ENCODE measurements around the gene PXDN.
"Not testable (repeated sequence)": the region's sequence is repeated elsewhere in the genome, so short reads cannot be mapped to it uniquely, and the experiment has no call there.

Gene PXDN

GRCh38 chr2:1773883-1774282, 29.6 kb upstream of the PXDN start:
- DNase-seq (ENCODE audit: low read depth), result no peak

DNA sequence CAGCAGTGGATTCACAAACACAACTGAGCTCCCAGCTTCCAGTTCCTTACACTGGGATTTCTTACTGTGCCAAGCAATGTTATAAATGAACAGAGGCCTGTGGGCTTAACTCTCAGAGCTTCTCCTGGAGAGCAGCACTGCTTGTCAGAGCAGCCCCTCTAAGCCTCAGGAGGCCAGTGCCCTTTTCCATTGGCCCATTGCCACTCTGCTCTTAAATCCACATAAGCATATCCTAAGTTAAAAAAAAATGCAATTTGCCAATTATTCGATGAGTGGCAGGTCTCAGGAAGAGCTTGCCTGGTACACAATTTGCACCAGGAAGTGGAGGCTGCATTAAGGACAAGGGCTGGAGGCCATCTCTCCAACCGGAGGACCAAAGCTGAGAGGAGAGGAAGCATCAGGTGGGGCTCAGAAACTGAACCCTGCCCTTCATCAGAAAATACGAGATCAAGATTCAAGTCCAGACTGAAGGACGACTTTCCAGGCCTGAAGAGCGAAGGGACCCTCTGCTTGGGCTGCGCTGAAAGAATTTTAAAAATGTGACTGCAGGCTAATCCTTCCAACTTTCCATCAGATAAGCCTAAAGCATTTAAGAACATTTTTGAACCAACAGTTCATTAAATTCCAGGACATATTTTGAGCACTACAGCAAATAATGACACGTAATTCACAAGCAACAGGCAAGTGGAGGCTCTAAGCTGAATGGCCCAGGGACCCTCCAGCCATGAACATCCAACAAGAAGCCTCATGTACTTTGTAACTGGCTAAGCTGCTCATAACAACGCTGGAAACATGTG, 28.4 kb upstream of the PXDN start:
- DNase-seq (ENCODE audit: low read depth), result no peak

GRCh38 chr2:1771626-1772280, 27.4 kb upstream of the PXDN start:
- no peak for DNase-seq (ENCODE audit: low read depth)

GRCh38 chr2:1770566-1771380, 26.5 kb upstream of the PXDN start:
- no peak for DNase-seq (ENCODE audit: low read depth)

GRCh38 chr2:1769703-1770422, 25.5 kb upstream of the PXDN start:
- DNase-seq (ENCODE audit: low read depth), result no peak

GRCh38 chr2:1767939-1768691, 23.8 kb upstream of the PXDN start:
- no peak for DNase-seq (ENCODE audit: low read depth)

DNA sequence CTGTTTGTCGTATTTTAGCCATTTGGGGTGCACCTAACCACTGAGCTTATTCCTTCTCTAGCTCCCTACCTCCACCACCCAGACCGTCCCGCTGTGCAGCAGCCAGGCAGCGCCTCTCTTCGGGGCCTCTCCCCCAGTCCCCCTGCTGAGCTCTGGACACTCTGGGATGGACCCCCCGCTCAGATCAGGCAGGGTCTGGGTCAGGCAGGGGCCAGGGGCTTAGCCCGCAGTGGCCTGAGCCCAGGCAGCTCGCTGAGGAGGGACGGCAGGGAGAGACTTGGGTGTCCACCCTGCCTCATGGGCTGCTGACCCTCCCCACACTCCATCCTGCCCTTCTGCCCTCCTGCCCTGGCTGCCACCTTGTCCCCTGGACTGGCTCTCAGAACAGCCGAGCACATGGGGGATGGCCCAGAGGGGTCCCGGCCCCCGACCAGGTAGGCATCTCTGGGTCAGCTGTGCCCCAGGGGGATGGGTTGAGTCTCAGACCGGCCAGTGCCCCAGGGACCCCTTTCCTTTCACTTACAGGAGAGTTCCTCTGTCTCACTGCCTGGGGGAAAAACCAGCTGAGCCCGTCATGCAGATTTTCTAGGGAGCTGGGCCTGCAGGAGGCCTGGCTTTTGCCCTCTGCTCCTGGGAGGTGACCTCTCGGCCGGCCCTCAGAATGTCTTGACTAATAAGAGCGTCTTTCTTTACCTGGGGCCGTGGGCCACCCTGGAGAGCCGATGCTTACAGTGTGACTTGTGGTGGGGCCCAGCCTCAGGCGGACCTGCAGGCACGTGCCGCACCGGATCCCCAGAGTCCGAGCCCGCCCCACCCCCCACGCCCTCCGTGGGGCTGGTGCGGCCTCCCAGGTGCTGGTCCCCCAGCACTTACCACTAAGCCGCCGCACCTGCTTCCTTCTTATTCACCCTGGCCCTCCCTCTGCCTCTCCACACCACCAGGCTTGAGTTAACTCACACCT, 22.8 kb upstream of the PXDN start:
- DNase-seq (ENCODE audit: low read depth), result no peak

- no peak for DNase-seq (ENCODE audit: low read depth)
These were observed 22.1 kb upstream of the PXDN start for GRCh38 chr2:1766425-1766824.

DNA sequence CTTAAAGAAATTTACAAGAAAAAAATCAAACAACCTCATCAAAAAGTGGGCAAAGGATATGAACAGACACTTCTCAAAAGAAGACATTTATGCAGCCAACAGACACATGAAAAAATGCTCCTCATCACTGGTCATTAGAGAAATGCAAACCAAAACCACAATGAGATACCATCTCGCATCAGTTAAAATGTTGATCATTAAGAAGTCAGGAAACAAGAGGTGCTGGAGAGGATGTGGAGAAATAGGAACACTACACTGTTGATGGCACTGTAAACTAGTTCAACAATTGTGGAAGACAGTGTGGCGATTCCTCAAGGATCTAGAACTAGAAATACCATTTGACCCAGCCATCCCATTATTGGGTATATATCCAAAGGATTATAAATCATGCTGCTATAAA, 20.9 kb upstream of the PXDN start:
- DNase-seq (ENCODE audit: low read depth), result not testable (repeated sequence)

GRCh38 chr2:1759611-1759930, 15.3 kb upstream of the PXDN start:
- no peak for DNase-seq (ENCODE audit: low read depth)

- no peak for DNase-seq (ENCODE audit: low read depth)
These were observed 14.7 kb upstream of the PXDN start for GRCh38 chr2:1758774-1759610.

- DNase-seq (ENCODE audit: low read depth), result no peak
These were observed 13.9 kb upstream of the PXDN start for GRCh38 chr2:1758171-1758570.

- DNase-seq (ENCODE audit: low read depth), result no peak
These were observed 13.3 kb upstream of the PXDN start for GRCh38 chr2:1757567-1757966.

DNA sequence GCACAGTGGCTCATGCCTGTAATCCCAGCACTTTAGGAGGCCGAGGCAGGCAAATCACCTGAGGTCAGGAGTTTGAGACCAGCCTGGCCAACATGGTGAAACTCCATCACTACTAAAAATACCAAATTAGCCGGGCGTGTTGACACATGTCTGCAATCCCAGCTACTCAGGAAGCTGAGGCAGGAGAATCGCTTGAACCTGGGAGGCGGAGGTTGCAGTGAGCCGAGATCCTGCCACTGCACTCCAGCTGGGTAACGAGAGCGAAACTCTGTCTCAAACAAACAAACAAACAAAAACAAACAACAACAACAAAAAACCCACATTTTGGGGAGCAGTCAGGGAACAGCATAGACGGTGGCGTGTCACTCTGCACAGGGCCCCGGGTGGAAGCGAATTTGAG, 12.8 kb upstream of the PXDN start:
- not testable (repeated sequence) for DNase-seq (ENCODE audit: low read depth)

DNA sequence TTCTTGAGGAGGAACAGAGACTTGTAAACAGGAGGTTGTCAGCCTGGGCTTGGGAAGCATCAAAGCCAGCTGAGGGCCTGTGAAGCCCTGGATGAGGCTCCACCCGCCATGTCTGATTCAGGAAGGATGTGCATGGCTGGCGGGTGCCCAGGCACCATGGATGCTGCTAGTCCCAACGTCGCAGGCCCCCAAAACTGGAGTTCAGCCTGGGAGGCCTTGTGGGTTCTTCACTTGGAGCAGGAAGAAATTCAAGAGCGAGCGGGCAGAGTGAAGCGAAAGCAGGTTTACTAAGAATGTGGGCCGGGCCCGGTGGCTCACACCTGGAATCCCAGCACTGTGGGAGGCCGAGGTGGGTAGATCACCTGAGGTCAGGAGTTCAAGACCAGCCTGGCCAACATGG, 12.1 kb upstream of the PXDN start:
- no peak for DNase-seq (ENCODE audit: low read depth)

GRCh38 chr2:1755436-1756191, 11.3 kb upstream of the PXDN start:
- DNase-seq (ENCODE audit: low read depth), result no peak

DNA sequence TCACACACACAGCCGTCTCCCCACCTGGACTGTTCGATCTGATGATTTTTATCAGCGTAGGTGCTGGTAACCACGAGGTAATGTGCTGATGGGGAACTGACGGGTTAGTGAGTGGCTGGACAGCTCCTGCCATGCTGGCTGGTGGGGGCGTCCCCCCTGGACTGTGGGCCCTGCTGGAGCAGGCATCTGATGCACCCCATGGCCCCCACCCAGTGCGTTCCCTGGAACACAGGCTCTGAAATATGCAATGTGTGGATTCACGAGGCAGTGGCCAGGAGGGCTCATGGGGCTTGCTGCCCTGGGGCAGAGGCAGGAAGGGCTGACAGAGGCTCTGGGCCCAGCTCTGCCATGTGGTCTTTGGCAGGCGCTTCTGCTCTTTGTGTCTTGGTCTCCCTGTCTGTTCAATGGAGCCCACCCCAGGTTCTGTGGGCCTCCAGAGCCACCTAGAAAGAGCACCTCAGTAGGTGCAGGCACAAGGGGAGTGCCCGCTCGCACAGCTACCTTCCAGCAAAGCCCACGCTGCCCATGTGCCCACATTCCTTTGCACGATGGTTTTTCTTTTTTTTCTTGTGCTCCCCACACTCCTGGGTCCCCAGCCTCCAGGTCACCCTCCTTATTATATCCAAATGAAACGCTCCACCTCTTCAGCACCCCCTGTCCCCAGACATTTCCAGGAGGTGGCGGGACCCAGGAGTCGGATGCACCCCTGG, 10.3 kb upstream of the PXDN start:
- no peak for DNase-seq (ENCODE audit: low read depth)

- DNase-seq (ENCODE audit: low read depth), result no peak
These were observed 9.7 kb upstream of the PXDN start for GRCh38 chr2:1754046-1754445.
